ENCODE measurements around the gene TNPO3. TPM values are rescaled to one million over a fixed set of nuclear protein-coding genes. Genes with fewer than 3 reads are reported as not detected.
"Not testable (repeated sequence)": the region's sequence is repeated elsewhere in the genome, so short reads cannot be mapped to it uniquely, and the experiment has no call there.

TNPO3 gene
- total RNA-seq, 1 experiment from 2014 or later = 137 TPM

DNA sequence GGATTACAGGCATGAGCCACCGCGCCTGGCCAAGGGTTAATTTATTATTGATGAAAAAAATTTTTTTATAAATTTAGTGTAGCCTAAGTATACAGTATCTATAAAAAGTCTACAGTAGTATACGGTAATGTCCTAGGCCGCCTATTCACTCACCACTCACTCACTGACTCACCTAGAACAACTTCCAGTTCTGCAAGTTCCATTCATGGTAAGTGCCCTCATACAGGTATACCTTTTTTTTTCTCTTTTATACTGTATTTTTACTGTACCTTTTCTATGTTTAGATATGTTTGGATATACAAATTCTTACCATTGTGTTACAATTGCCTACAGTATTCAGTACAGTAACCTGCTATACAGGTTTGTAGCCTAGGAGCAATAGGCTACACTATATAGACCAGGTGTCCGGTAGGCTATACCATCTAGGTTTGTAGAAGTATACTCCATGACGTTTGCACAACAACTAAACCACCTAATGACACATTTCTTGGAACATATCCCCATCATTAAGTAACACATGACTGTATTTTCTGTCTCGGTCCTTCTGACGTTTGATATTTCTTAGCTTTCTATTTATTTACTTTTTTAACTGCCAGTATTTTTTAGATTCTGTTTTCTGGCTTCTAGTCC is 93.8 kb downstream of the TNPO3 start:
- DNase-seq (ENCODE audit: low read depth) = no peak

DNA sequence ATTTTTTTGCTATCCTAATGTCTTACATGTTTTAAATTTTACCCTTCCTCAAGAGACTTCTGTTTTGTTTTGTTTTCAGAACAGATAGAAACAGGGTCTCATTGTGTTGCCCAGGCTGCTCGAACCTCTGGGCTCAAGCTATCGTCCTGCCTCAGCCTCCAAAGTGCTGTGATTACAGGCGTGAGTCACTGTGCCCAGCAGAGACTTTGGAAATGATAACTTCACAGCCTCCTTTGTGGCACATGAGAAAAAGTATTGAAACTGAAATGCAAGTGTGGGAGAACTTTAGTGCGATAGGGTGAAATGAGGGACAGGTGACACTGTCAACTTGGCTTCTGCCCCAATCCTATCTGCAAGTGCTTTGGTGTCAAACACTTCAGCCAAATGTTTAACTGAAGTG is 95.6 kb downstream of the TNPO3 start:
- DNase-seq (ENCODE audit: low read depth) = no peak

DNA sequence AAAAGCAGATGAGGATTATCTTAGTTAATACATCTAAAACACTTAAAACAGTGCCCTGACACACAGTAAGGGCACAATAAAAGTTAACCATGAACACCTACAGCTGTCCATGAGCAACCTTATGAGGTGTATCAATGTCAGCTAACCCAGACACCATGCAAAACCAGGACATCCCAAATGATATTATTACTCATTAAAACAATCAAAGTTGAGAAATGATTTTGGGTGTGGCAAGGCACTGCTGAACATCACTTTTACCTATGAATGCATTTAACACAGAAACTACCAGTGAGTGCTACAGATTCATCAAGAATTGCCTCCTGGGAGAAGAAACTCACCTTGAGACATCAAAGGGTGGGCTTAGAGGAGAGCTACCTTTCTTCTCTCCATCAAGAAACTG is 98.9 kb downstream of the TNPO3 start:
- DNase-seq (ENCODE audit: low read depth) = no peak

DNA sequence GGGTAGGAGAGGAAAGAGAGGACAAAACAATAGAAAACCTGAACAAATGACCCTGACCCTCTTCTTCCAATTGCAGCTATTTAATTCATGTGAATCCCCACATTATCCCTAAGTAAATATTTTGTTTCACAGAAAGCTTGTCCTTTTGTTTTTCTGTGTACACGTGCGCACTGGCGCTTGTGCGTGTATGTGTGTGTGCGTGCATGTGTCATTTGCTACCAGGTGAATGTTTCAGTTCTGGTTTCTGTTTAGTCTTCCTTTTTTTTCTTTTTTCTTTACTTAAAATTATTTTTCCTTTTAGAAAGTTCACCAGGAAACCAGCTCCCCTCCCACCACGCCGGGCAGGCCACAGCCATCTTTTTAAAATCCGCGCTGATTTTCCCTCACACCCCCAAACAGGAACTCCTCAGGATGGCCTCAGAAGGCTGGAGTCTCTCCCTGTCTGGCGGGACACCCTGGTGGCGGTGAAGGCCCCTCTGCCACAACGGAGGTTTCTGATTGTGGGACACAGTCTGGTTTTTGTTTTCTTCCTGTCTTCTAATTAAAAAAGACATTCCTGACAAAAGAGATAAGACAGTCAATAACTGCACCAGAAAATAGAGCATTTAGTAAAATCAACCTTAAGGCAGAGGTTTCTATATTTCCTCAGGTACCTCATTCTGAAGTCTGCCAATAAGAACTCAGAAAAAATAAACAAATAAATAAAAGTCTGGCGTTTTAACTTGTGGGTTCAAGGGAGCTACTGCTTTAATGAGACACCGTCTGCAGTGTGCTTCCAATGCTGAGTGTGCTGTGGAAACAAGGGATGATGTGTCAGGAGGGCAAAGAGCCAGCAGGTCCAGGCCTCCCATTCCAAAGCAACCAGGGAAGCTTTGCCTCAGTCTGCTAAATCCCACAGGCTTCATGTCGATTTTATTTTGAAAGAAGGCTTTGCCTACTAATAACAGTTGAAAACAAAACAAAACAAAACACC is 99.8 kb downstream of the TNPO3 start:
- no peak for DNase-seq (ENCODE audit: low read depth)

DNA sequence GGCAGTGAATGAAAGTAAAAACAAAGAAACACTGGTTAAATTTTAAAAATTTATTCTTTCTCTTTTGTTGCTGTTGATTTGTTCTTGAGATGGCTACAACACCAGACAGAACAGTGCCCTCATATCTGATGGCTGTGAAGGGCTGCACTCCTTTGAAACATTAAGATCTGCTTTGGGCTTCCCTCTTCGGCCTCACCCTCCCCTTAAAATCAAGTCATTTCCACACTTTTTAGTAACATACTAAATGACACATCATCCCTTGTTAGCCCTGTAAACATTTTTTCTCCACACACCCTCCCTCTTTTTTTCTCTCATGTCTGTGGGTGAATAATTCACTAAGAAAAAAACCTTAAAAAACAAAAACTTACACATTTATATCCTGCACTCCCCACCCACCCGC is 100.8 kb downstream of the TNPO3 start:
- DNase-seq (ENCODE audit: low read depth) = no peak

DNA sequence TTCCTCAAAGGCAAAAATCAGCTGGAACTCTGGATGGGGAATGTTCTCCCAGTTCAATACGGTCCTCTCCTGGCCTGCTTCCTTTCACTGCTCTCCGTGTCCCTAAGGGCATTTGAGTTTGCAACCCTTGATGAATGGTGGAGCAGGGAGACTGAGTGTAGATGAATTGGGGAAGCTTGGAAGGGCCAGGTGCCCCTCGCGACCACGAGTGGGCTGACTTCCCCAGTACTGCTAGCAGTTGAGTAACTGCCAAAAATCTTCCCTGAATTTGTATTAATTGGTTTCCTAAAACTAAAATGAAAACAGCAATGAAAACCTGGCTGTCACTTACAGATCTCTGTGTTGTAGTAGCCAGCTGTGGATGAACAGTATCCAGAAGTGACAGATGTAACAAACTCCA is 103.6 kb downstream of the TNPO3 start:
- no peak for DNase-seq (ENCODE audit: low read depth)

DNA sequence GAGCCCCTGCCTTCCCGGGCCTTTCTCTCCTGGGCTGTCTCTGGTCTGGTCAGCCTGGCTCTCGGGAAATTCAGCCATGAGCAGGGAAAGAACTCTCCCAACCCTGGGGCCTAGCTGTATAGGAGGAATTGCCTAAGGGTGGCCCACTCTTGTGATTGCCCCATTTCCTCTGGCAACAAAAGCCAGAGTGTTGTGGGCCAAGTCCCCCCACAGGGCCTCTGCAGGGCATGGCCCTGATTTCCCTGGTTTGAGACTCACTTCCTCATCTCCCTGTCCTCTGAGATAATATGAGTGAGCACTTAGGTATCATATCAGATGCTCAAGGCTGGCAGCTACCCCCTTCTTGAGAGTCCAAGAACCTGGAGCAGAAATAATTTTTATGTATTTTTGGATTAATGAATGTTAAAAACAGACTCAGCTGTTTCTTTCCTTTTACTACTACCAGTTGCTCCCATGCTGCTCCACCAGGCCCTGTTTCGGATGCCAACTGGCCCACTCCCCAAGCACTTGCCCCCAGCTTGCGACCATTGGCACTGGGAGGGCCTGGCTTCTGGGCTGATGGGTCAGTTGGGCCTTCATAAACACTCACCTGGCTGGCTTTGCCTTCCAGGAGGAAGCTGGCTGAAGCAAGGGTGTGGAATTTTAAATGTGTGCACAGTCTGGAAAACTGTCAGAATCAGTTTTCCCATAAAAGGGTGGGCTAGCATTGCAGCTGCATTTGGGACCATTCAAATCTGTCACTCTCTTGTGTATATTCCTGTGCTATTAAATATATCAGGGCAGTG is 105.7 kb downstream of the TNPO3 start:
- no peak for DNase-seq (ENCODE audit: low read depth)

DNA sequence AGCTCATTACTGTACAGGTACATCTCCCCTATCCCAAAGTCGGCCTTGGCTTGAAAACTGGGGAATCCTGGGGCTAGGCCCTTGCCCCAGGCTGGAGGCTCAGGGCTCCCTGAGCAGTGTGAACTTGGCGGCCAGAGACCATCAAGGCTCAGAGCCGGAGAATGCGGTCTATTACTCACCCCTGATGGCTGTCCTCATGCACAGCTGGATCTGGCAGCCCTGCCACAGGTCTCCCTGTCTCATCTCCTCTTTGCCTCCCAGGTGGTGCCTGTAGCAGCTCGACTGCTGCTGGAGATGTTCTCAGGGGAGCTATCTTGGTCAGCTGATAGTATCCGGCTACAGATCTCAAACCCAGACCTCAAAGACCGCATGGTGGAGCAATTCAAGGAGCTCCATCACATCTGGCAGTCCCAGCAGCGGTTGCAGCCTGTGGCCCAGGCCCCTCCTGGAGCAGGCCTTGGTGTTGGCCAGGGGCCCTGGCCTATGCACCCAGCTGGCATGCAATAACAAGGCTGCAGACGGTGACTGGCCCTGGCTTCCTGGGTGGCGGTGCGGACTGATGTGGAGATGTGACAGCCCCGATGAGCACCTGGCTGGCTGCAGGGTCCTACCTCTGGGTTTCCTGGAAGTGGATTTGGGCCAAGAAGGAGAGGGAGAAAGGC is 106.5 kb downstream of the TNPO3 start:
- peak; percentile 71 for DNase-seq (ENCODE audit: low read depth)

DNA sequence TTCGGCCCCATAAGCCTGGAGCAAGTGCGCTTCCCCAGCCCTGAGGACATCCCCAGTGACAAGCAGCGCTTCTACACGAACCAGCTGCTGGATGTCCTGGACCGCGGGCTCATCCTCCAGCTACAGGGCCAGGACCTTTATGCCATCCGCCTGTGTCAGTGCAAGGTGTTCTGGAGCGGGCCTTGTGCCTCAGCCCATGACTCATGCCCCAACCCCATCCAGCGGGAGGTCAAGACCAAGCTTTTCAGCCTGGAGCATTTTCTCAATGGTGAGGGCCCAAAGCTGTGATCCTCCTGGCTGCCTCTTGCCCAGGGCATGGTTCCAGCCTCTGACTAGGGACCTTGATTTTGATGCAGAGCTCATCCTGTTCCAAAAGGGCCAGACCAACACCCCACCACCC is 107.1 kb downstream of the TNPO3 start:
- peak; percentile 70 for DNase-seq (ENCODE audit: low read depth)

DNA sequence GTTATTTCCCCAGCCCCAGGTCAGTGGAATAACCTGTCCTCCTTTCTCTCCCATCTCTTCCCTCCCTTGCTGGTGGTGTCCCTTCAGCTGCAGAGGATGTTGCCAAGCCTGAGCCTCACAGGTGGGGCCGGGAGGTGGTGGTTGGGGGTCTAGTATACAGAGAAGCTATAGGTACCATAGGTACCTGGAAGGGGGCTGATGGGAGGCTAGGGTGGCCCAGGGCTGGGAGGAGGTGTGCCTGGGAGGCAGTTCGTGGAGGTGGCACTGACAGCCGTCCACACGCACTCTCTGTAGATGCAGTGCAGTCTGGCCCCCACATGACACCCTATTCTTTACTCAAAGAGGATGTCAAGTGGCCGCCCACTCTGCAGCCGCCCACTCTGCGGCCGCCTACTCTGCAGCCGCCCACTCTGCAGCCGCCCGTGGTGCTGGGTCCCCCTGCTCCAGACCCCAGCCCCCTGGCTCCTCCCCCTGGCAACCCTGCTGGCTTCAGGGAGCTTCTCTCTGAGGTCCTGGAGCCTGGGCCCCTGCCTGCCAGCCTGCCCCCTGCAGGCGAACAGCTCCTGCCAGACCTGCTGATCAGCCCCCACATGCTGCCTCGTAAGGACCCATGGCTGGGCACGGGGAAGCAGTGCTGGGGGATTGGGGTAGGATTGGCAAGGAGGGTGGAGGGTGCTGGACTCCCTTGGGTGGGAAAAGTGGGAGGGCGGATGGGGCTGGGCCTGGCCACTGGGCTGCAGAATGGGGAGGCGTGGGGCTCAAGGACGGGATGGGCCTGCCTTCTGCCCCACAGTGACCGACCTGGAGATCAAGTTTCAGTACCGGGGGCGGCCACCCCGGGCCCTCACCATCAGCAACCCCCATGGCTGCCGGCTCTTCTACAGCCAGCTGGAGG is 107.7 kb downstream of the TNPO3 start:
- no peak for DNase-seq (ENCODE audit: low read depth)

DNA sequence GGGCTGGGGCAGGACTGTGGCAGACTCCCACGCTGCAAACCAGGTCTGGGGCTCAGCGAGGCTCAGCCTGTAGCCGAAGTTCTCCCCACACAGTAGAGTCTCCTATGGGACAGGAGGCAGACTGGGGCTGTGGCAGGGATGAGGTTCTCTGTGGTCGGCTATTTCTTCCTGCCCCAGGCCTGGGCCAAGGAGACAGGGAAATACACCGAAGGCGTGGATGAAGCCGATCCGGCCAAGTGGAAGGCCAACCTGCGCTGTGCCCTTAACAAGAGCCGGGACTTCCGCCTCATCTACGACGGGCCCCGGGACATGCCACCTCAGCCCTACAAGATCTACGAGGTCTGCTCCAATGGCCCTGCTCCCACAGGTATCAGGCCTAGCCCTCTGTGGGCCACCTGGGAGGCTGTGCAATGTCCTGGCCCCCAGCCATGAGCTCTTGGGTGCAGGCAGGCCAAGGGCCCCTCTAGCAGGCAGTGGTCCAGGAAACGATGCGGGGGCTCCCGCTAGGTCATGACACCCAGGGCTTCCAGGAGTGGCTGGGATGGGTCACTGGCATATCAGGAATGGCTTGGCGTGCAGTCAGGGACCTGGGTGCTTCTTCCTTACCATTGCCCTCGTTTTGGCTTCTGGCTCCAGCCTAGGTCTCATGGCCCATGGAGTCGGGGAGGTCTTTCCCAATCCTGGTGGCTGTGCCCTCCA is 109.1 kb downstream of the TNPO3 start:
- DNase-seq (ENCODE audit: low read depth) = no peak

DNA sequence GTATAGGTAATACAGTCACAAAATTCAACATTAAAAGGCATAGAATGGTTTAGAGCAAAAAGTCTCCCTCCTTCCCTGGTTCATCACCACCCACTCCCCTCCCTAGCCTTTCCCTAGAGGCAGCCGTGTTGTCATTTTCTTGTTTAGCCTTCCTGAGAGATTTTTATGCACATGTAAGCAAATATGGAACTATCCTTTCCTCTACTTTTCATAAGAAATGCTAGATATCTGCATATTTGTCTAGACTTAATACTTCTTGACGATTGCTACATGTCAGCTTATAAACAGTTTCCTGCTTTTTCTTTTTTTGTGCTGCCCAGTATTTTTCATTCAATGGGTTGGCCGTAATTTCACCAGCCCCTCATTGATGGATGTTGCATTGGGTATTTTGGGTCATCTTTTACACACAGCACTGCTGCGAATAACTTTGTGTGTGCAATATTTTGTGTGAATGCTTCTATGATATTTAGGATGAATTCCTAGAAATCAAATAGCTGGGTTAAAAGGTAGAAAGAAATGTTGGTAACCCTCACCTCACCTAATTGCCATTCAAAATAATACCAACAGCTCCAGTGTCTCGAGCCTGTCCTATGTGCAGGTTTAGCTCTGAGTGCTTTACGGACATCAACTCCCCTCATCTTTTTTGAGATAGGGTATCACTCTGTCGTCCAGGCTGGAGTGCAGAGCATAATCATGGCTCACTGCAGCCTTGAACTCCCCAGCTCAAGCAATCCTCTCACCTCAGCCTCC is 110.2 kb downstream of the TNPO3 start:
- no peak for DNase-seq (ENCODE audit: low read depth)

DNA sequence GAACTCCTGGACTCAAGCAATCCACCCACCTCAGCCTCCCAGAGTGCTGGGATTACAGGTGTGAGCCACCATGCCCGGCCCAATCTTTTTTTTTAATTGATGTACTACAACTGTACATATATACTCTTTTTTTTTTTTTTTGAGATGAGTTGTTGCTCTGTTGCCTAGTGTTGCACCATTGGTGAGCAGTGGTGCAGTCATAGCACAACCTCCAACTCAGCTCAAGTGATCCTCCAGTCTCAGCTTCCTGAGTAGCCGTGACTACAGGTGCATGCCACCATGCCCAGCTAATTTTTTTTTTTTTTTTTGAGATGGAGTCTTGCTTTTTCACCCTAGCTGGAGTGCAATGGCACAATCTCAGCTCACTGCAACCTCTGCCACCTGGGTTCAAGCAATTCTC is 111.7 kb downstream of the TNPO3 start:
- not testable (repeated sequence) for DNase-seq (ENCODE audit: low read depth)

DNA sequence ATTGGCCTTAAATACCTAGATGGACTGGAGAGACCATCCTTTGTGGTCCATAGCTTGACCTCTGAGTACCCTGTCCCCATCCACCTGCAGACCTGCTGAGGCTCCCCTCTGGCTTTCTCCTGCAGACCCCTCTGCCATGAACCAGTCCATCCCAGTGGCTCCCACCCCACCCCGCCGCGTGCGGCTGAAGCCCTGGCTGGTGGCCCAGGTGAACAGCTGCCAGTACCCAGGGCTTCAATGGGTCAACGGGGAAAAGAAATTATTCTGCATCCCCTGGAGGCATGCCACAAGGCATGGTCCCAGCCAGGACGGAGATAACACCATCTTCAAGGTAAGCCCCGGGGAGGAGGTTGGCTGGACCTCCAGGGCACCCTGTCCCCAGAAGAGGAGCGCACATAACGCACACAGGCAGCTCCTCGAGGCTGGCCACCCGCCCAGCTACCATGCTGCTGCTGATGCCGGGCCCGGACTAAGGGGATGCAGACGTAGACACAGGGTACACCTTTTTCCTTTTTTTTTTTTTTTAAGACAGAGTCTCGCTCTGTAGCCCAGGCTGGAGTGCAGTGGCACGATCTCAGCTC is 112.9 kb downstream of the TNPO3 start:
- no peak for DNase-seq (ENCODE audit: low read depth)

DNA sequence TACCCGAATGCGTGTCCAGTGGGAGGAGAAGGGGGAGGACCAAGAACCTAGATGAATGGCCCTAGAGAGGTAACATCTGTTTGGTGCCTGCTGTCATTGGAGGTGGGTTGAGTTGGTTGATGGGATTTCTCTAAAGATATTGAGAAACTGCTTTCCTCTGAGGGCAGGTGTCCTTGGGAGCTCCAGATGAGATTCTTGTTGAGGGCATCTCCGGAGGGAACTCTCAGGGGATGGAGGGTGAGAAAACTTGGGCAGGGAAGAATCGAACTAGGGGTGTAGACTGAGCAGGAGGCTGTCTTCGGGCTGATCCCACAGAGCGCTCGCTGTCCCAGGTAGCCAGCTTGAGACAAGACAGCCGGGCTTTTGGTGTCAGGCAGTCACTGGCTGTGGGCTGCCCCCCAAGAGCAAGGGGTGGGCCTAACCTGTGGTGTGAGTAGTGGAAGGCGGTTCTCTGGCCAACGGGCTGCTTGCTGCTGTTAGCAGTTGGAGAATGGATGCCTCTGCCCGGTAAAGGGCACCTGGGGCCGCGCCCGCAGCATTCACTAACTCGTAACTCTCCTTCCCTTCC is 113.5 kb downstream of the TNPO3 start:
- no peak for DNase-seq (ENCODE audit: low read depth)

DNA sequence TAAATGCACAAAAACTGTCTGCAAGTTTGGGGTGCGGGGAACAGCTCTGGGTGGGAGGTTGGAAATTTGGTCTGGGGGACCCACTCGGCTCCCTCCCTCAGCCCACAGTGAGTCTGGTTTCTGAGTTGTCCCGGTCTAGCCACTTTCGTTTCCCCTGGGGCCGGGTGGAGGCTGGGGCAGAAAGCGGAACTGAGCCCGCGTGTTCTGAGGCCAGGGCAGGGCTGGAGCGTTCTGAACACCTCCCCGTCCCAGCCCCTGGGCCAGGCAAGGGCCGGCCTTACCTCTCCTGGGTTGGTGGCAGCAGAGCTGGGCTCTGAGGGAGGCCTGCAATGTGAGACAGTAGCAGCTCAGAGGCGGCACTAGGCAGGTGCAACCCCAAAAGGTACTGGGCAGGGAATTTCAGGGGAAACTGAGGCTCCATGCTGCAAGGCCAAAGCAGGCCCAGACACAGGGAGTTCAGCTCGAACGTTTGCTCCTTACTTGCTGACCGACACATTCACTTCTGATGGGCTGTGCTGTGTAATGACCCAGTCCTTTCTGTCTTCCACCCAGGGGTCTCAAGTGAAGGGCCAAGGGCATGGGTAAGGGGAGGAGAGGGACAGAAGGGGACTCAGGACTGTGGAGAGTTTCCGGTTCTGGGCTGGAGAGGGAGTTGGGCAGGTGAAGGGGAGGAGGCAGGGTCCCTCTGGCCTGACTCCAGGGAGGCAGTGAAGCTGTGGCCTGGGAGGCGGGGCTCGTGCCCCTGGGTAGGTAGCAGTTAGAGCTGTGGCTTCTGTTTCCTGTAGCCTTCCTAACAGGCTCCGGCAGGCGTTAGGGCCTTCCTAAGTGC is 114.2 kb downstream of the TNPO3 start:
- DNase-seq (ENCODE audit: low read depth) = no peak

DNA sequence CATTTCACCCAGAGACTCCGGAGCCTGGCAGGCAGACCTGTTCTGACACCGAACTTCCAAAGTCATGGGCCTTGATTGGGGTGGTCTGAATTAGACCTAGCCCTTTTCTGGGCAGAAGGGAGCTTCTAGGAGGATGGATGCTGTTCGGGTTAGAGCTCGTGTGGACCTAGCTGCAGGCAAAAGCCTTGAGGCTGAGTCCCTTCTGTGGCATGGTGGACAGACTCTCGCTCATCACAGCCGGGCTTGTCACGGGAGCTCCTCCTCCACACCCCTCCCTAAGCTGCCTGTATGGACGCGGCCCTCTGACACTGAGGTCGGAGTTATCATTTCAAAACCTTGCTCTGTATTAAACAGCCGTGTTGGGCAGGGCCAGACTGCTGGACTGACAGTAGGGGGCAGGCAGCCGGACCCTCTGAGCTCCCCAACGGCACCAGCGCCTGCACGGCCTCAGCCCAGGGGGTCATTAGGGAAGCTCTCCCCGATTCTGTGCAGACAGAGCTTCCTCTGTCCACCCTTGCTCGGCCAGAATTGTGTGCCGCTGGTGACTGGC is 115.0 kb downstream of the TNPO3 start:
- no peak for DNase-seq (ENCODE audit: low read depth)
